B cell (primary cell): ENCODE results near the gene TNNI3K. TPM values are rescaled to one million over a fixed set of nuclear protein-coding genes. Genes with fewer than 3 reads are reported as not detected.

ENCODE experiments used
- ATAC-seq: fragments of 200-7000 bp; cut with Tn5 transposase; one replicate; pipeline ENCODE4 v1.10.0; 2021; ENCODE audit warnings: low read depth, mild to moderate bottlenecking, moderate number of reproducible peaks, moderate library complexity
- CTCF ChIA-PET: fragments of 350-600 bp; sonication (Branson Sonifier 250); formaldehyde crosslinking; loops from one replicate; lab custom pipeline; 2021; ENCODE audit warnings: antibody characterized with exemption, inconsistent platforms; lab: Charles Lee
- POLR2A ChIA-PET: fragments of 350-600 bp; sonication (Branson Sonifier 250); formaldehyde crosslinking; loops from one replicate; lab custom pipeline; 2021; ENCODE audit warnings: antibody characterized with exemption; lab: Charles Lee
- DNase-seq: peaks from one replicate; pipeline ENCODE4 v3.0.0; 2013
- H2AFZ ChIP-seq: 2 replicates; pipeline ENCODE4 v1.6.1; 2012; ENCODE audit warnings: mild to moderate bottlenecking, low read depth, low read length; ENCODE audit not compliant: insufficient read depth, poor library complexity, severe bottlenecking
- H3K27ac ChIP-seq, 2 donors: 1 replicate in 1 of 2; 2 replicates in 1 of 2; pipeline ENCODE4 v1.5.1; 2012 to 2013; ENCODE audit warnings: low read length in 2 of 2, mild to moderate bottlenecking in 2 of 2, moderate library complexity in 1 of 2
- H3K27me3 ChIP-seq, 4 experiments: fragments of 200-600 bp in 1 of 4; sonication (generic) in 1 of 4; replicated peaks in 1 of 4; 1 replicate in 2 of 4; 2 replicates in 2 of 4; pipeline versions ENCODE4 v1.6.1 to v1.7.0; 2013 to 2016; ENCODE audit warnings: low read length in 3 of 4, mild to moderate bottlenecking in 2 of 4, mixed read lengths in 1 of 4, moderate library complexity in 1 of 4; ENCODE audit not compliant: insufficient read depth in 4 of 4, control insufficient read depth in 3 of 4; ENCODE audit errors: control extremely low read depth in 1 of 4
- H3K36me3 ChIP-seq, 2 experiments: replicated peaks in 1 of 2; 1 replicate in 1 of 2; 2 replicates in 1 of 2; pipeline versions ENCODE4 v1.6.1 to v1.7.1; 2013; ENCODE audit warnings: low read length in 1 of 2; ENCODE audit not compliant: insufficient read depth in 2 of 2, control insufficient read depth in 1 of 2; ENCODE audit errors: control extremely low read depth in 1 of 2, extremely low read depth in 1 of 2
- H3K4me1 ChIP-seq, 2 donors: fragments of 200-600 bp in 1 of 2; sonication (generic) in 1 of 2; 1 replicate in 1 of 2; 2 replicates in 1 of 2; pipeline versions ENCODE4 v1.5.1 to v1.6.1; 2013 to 2017; ENCODE audit warnings: low read length in 2 of 2; ENCODE audit not compliant: control insufficient read depth in 2 of 2, insufficient read depth in 2 of 2
- H3K4me2 ChIP-seq: replicated peaks from 2 replicates; pipeline ENCODE3; 2012; ENCODE audit warnings: mild to moderate bottlenecking, low read depth, low read length; ENCODE audit not compliant: poor library complexity, severe bottlenecking
- H3K4me3 ChIP-seq, 5 experiments: fragments of 200-600 bp in 1 of 5; sonication (generic) in 1 of 5; 1 replicate in 3 of 5; 2 replicates in 2 of 5; pipeline versions ENCODE4 v1.5.1 to v1.7.0; 2011 to 2016; ENCODE audit warnings: low read length in 4 of 5, mild to moderate bottlenecking in 4 of 5, low read depth in 2 of 5, control low read depth in 1 of 5, moderate library complexity in 1 of 5; ENCODE audit not compliant: insufficient read depth in 1 of 5; ENCODE audit errors: control extremely low read depth in 1 of 5, extremely low read depth in 1 of 5
- H3K79me2 ChIP-seq: fragments of 200-600 bp; sonication (generic); one replicate; pipeline ENCODE4 v1.6.0; 2016; ENCODE audit warnings: low read length; ENCODE audit not compliant: control insufficient read depth, insufficient read depth
- H3K9ac ChIP-seq: fragments of 200-600 bp; sonication (generic); 2 replicates; pipeline ENCODE4 v1.6.1; 2017; ENCODE audit warnings: mild to moderate bottlenecking, low read length, moderate library complexity
- H3K9me3 ChIP-seq, 3 donors: one replicate each; pipeline versions ENCODE4 v1.6.1 to v1.7.1; 2013; ENCODE audit warnings: low read length in 2 of 3; ENCODE audit not compliant: control insufficient read depth in 2 of 3, insufficient read depth in 1 of 3; ENCODE audit errors: control extremely low read depth in 1 of 3
- H4K20me1 ChIP-seq: 2 replicates; pipeline ENCODE4 v1.6.0; 2012; ENCODE audit warnings: mild to moderate bottlenecking, low read length; ENCODE audit not compliant: insufficient read depth, control insufficient read depth, poor library complexity, severe bottlenecking
- H3K27ac Mint-ChIP-seq: one replicate; pipeline ENCODE4 v1.8.0; 2021; ENCODE audit warnings: mixed read lengths
- H3K27me3 Mint-ChIP-seq: one replicate; pipeline ENCODE4 v1.8.0; 2021; ENCODE audit warnings: mixed read lengths
- H3K4me1 Mint-ChIP-seq: one replicate; pipeline ENCODE4 v1.8.0; 2021; ENCODE audit warnings: mixed read lengths
- H3K4me3 Mint-ChIP-seq: one replicate; pipeline ENCODE4 v1.8.0; 2021; ENCODE audit warnings: mixed read lengths
- H3K9me3 Mint-ChIP-seq: one replicate; pipeline ENCODE4 v1.8.0; 2022; ENCODE audit warnings: mixed read lengths; ENCODE audit not compliant: insufficient read depth
- EZH2 ChIP-seq: IDR thresholded peaks from 2 replicates; pipeline ENCODE4 v1.6.1; 2012; ENCODE audit warnings: borderline replicate concordance, low read depth, mild to moderate bottlenecking, moderate library complexity, low read length; ENCODE audit not compliant: insufficient read depth, poor library complexity, severe bottlenecking
- WGBS: methylation state at CpG from one replicate; pipeline ENCODE4 v1.1.5; 2013; ENCODE audit warnings: missing lambda C conversion rate; ENCODE audit not compliant: insufficient coverage; 5-methylcytosine and 5-hydroxymethylcytosine counted together
- intact Hi-C: fragments of 100-400 bp; cut with micrococcal nuclease; formaldehyde crosslinking; loops from one replicate; pipeline ENCODE4 v1.10.0; 2022
- polyA plus RNA-seq: library from polyadenylated mRNA; depleted of rRNA; stranded (reverse); fragments of >200 nt; gene quantifications from 2 replicates; pipeline ENCODE4 v1.2.3, GENCODE V29; 2012
- total RNA-seq, 2 donors: library from RNA; stranded (reverse); fragments of 120-200 nt in 1 of 2; gene quantifications; 1 replicate in 1 of 2; 2 replicates in 1 of 2; pipeline versions ENCODE4 v1.2.3 to v1.2.4, GENCODE V29; 2013 to 2022
- TF ChIP-seq, protein P1 (sequence below): fragments of 200-600 bp; IDR thresholded peaks from one replicate; pipeline ENCODE4 v1.8.0; 2022; ENCODE audit warnings: antibody characterized with exemption, mild to moderate bottlenecking

Gene TNNI3K
- total and polyA plus RNA-seq, 2 donors (not counting 1 experiment from before 2014, with no cell fraction given): 0.52 to 3.1 TPM

DNA sequence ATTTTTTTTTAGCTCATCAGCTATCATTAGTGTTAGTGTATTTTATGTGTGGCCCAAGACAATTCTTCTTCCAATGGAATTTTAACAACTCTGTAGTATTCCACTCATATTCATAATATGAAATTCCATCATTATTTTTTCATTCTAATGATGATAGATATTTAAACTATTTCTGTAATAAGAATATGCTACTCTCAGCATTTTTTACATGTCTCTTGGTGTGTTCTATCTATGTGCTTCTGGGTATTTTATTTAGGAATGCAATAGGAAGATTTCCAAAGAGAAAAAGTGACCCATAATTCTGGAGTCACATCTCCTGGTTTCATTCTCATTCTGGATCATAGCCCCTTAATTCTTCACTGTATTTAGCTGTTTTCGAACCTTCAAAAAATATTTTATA lies 167.7 kb downstream of the TNNI3K start:
- Mint-ChIP-seq H3K4me3 (no peak overlapping the region), H3K27ac (no peak overlapping the region), H3K4me1 (no peaks in the 10 kb centered on the region), H3K27me3 (no peaks in the 10 kb centered on the region), H3K9me3 (no peaks in the 10 kb centered on the region)
- no peak overlapping the region for H3K4me3 ChIP-seq
- no peaks in the 10 kb centered on the region for H4K20me1 ChIP-seq
- H3K4me2 ChIP-seq: no peak overlapping the region
- no peaks in the 10 kb centered on the region for H3K27me3 ChIP-seq
- DNase-seq (no peak), ATAC-seq (no peak)
- H3K36me3 ChIP-seq: no peaks in the 10 kb centered on the region
- no CpG with 5 or more reads among the region's 1 CpG for WGBS
- no peaks in the 10 kb centered on the region for H3K4me1 ChIP-seq
- H3K9ac ChIP-seq: no peak overlapping the region
- TF ChIP-seq, protein P1, sequence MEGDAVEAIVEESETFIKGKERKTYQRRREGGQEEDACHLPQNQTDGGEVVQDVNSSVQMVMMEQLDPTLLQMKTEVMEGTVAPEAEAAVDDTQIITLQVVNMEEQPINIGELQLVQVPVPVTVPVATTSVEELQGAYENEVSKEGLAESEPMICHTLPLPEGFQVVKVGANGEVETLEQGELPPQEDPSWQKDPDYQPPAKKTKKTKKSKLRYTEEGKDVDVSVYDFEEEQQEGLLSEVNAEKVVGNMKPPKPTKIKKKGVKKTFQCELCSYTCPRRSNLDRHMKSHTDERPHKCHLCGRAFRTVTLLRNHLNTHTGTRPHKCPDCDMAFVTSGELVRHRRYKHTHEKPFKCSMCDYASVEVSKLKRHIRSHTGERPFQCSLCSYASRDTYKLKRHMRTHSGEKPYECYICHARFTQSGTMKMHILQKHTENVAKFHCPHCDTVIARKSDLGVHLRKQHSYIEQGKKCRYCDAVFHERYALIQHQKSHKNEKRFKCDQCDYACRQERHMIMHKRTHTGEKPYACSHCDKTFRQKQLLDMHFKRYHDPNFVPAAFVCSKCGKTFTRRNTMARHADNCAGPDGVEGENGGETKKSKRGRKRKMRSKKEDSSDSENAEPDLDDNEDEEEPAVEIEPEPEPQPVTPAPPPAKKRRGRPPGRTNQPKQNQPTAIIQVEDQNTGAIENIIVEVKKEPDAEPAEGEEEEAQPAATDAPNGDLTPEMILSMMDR: no peak
- no peaks in the 10 kb centered on the region for H3K79me2 ChIP-seq
- intact Hi-C loops: no loop called here
- no peak overlapping the region for H3K27ac ChIP-seq
- no peaks in the 10 kb centered on the region for H3K9me3 ChIP-seq
- POLR2A ChIA-PET: no interaction called here
- no peak overlapping the region for H2AFZ ChIP-seq
- CTCF ChIA-PET: no interaction called here

DNA sequence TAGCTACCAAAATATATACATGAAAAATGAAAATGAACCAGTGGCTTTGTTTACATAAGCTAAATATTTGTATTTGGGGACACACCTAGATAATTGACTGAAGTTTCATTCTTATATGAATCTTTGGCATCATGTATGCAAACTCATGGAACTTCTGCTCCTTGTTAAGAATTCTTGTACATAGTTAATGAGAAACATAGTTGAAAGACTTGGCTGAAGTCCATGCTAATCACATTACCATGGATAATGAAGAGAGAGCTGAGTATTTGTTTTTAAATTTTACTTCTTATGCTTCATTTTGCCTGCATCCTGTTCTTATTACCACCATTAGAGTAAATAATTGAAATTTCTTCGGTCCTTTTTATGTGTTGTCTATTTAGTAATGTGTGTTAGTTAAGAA lies 168.4 kb downstream of the TNNI3K start:
- ATAC-seq (no peak), DNase-seq (no peak)
- Histone ChIP-seq H4K20me1 (no peaks in the 10 kb centered on the region), H3K36me3 (no peaks in the 10 kb centered on the region), H3K27ac (no peak overlapping the region), H3K4me1 (no peaks in the 10 kb centered on the region), H3K9me3 (no peaks in the 10 kb centered on the region), H3K4me3 (no peak overlapping the region), H3K4me2 (no peak overlapping the region), H3K79me2 (no peaks in the 10 kb centered on the region), H3K27me3 (no peaks in the 10 kb centered on the region), H3K9ac (no peak overlapping the region), H2AFZ (no peak overlapping the region)
- no peak overlapping the region for H3K27ac Mint-ChIP-seq
- WGBS: no CpG with 5 or more reads among the region's 1 CpG
- POLR2A ChIA-PET: no interaction called here
- TF ChIP-seq, protein P1: no peak
- TF ChIP-seq EZH2: no peak
- H3K4me3 Mint-ChIP-seq: no peak overlapping the region
- no peaks in the 10 kb centered on the region for H3K9me3 Mint-ChIP-seq
- no peaks in the 10 kb centered on the region for H3K27me3 Mint-ChIP-seq
- CTCF ChIA-PET: no interaction called here
- H3K4me1 Mint-ChIP-seq: no peaks in the 10 kb centered on the region
- intact Hi-C loops: no loop called here
